Measurements from ENCODE around the gene CTNNA3. TPM values are rescaled to one million over a fixed set of nuclear protein-coding genes. Genes with fewer than 3 reads are reported as not detected.

CTNNA3 gene
- total RNA-seq, 1 donor from 2014 or later = 0.13 TPM

DNA sequence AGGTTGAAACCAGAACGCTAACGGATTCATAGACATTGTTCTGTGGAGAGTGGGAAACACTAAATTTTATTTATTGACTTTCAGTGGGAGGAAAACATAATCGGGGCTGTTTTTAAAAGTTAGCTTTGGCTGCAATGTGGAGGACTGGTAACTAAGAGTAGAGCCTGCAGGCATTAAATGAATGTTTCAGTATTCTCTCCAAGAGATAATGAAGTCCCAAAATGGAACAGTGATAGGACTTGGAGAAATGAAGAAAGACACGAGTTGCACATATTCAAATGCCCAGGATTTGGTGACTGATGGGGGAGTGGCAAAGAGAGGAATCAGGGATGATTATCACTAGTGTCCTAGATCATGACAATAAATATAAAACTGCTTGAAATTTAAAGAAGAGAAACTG lies 1130.0 kb downstream of the CTNNA3 start:
- DNase-seq (ENCODE audit: low read depth in 2 of 2) = no peak

DNA sequence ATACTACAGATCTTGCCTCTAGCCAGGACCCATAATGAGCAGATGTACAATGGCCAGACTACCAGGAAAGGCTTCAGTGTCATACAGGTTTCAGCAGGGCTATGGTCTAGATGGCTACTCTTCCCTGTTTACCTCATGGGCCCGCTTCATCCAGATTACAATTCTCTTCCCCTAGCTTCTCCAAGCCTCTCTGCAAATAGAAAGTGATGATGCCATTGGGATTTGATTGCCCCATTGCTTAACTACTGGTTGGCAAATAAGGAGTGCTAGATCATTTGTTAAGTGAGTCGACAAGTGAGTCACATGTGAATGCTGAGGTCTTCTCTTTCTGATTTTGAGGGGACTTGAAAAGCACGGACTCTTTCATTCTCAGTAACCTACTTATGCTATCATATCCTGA lies 1131.7 kb downstream of the CTNNA3 start:
- no peak for DNase-seq (ENCODE audit: low read depth in 2 of 2)

DNA sequence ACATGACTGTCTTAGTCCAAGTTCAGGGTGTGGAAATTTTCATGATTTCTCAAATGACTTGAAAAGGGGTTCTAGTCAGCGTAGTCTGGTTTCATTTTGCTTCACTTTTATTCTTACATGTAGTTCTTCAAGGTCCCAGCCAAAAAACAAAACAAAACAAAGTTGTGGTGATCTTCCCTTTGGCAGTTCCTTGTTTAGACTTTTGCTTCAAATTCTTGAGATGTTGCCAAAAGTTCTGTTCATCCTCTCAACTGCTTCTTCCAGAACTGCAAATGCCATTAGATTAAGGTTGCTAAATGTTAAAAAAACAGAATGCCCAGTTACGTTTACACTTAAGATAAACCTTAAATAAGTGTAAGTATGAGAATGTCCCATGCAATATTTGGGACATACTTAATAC lies 1140.9 kb downstream of the CTNNA3 start:
- no peak for DNase-seq (ENCODE audit: low read depth in 2 of 2)

DNA sequence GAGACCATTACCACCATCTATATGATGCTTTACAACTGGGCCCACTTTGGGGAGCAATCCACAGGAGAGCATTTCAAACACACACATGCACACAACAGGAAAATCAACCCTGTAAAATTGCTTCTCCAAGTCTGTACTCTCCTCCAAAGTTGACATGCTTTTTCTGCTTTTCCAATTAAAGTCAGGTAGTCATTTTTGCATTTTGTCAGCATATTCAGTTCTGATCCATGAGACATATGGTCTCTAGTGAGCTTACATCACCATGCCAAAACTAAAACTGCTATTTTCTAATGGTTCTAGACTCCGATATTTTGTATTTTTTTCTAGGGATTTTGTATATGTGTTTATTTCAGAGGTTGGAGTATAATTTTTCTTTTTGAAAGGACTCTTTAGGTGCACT lies 1143.7 kb downstream of the CTNNA3 start:
- DNase-seq (ENCODE audit: low read depth in 2 of 2) = no peak

DNA sequence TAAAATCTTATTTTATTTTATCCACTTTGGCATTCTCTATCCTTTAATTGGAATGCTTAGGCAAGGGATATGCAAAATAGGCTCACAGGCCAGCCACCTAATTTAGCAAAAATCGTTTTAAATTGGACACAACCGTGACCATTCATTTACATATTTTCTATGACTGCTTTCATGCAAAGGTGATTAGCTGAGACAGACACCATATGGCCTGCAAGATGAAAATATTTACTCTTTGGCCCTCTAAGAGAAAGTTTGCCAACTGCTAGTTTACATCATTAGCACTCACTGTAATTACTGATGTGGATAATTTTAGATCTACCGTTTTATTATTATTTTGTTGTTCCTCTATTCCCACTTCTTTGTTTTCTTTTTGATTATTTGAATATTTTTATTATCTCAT lies 1145.6 kb downstream of the CTNNA3 start:
- DNase-seq (ENCODE audit: low read depth in 2 of 2) = no peak

DNA sequence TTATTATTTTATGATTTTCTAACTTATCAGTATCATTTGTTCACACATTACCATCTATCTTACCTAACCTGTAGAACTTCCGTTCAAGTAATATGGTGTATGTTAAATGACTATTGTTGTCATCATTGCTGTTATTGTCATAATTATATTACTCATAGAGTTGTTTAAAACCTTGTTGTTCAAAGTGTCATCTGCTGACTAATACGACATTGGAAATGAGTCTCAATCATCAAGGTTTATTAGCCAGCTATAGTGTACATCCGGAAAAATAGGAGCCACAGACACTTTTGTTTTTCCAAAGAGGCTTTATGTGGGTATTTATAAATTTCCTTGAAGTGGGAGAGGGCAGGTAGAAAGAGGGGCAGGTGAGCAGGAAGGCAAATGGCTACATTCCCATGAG lies 1157.1 kb downstream of the CTNNA3 start:
- DNase-seq (ENCODE audit: low read depth in 2 of 2) = no peak

DNA sequence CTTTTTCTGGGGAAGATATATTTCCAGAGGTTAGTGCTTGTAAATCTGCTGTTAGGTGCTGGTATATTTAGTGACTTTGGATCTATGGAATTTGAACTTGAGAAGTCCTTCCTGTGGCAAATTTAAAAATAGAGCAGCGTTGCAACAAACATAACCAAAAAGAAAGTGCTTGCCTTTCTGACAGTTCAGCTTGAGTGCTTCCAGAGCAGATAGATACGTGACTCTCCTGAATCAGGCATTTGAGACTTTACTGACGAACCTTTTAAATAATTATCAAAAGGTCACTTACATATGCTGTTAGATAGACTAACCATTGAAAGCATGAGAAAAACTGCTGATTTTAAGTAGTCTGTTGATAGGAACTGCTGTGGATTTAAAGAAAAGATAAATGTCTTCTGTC lies 1157.6 kb downstream of the CTNNA3 start:
- no peak for DNase-seq (ENCODE audit: low read depth in 2 of 2)

DNA sequence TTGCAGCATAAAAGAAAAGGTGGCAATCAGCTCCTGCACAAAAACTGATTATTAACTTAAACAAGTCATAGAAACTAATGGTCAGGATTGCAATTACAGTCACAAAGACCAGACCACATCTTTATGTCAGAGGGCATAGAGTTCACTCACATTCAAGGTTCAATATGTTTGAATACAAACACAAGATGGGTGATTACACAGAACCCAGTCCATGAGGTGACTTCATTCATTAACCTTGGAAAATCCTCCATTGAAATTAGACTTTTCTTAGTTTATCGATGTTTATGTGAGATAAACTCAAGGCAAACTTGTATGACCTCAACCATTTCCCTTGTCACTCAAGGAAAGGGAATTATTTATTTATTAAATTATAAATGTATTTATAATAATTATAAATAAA lies 1158.8 kb downstream of the CTNNA3 start:
- no peak for DNase-seq (ENCODE audit: low read depth in 2 of 2)

DNA sequence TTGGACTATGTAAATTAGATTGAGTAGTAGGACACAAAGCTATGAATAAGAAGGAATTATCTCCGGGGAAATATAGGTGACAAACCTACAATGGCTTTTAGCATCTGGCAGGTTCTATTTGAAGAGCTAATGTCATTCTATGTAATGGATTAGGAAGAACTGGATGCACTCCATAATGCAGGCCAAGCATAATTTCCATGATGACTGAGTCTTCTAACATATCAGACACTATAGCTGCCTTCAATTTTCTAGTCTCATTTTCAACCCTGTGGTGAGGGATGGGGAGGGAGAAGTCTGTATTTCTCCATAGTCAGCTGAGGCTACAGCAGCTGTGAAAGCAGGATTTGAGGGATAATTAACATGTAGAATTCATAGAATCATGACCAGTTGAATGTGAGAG lies 1160.6 kb downstream of the CTNNA3 start:
- DNase-seq (ENCODE audit: low read depth in 2 of 2) = no peak

DNA sequence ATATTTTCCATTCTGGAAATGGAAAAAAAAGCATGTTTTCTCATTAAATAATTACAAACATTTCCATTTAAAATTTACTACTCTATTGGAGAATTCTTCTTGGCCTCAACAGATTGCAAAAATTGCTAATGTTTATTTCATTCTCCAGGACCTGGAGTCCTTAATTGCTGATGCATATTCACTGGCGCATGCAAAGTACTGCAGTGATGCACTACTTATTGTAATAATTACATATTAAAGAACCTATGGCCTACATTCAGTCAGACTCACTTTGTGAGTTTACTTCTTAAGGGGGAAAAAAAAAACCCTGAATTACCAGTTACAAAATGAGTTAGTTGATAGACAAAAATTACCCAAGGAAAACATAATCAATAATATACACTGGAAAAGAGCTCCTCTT lies 1161.1 kb downstream of the CTNNA3 start:
- no peak for DNase-seq (ENCODE audit: low read depth in 2 of 2)

DNA sequence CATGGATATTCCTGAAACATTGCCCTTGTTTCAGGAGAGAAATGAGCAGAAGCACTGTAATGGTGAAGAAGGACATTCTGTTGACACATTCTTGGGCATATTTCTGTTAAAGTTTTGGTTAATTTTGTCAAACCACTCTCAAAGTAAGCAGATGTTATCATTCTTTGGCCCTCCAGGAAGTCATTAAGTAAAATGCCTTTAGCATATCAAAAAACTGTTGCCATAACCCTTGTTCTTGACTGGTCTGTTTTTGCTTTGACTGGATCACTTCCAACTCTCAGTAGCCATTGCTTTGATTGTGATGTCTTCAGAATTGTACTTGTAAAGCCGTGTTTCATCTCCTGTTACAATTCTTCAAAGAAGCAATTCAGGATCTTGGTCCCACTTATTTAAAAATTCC lies 1174.5 kb downstream of the CTNNA3 start:
- DNase-seq (ENCODE audit: low read depth in 2 of 2) = no peak

DNA sequence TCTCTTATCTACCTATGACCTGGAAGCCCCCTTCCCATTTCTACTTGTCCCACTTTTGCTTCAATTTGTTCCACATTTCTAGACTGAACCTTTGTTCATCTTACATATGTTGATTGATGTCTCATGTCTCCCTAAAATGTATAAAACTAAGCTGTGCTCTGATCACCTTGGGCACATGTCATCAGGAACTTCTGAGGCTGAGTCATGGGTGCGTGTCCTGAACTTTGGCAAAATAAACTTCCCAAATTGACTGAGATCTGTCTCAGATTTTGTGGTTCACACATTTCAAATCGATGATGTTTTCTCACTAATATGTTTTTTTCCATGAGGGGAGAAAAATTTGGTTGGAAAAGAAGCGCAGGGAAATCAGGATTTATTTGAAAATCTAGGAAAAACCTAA lies 1176.4 kb downstream of the CTNNA3 start:
- DNase-seq (ENCODE audit: low read depth in 2 of 2) = no peak

DNA sequence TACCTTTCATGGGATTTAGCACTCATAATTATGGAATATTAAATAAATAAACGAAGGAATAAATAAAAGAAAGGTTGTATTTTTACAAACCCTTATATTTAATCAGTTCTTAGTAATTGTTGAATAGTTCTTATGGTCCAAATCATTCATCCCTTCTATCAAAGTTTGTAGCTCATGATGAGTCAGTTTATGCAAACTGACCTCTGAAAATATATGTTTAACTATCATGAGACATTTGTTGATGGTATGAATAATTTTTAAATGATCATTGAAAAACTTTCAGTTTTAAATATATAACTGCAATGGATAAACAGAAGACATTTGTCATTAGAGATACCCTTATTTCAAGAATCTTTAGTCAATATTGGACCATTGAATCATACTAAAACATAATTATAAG lies 1181.3 kb downstream of the CTNNA3 start:
- DNase-seq (ENCODE audit: low read depth in 2 of 2) = no peak

DNA sequence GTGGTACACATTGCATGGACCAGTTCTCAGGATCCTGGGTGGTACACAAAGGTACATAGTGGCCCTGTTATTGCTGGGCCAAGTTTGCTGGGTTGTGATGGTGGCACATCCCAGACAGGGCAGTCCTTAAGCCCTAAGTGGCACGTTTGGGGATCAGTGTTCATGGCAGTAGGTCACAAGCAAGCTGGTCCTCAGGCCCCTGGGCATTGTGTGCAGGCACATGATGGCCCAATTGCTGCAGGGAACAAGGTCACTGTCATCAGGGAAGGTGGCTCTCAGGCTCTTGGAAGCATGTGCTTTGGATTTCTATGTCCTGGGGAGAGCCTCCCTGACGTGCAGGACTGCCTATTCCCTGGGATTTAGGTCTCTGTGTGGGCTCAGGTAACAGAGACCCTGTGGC lies 1182.5 kb downstream of the CTNNA3 start:
- DNase-seq (ENCODE audit: low read depth in 2 of 2) = no peak

DNA sequence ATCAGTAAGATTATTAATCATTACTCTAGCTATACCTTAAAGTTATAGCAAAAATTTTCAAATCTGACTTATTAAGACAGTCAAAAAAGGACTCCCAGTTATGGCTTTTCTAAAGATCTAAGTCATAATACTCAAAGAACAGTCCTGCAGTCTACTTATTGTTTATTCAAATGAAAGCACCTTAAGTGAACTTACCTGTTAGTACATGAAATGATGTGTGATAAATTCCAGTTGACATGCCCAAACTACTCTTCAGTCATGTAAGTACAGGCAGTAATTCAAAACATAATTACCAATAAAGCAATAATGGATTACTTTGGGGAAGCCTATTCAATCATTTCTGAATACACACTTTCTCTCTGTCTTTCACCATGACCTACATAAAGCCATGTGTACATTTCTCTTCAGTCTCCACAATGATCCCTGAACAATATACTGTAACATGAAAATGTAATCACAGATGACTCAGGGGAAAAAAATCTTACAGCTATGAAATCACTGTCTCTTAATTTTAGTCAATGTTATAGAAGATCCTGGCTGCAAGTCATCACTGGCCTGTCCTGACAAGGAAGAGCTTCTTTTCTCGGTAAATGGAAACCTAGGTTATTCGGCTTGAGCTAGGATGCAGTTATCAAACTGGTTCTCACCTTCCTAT lies 1190.9 kb downstream of the CTNNA3 start:
- no peak for DNase-seq (ENCODE audit: low read depth in 2 of 2)

DNA sequence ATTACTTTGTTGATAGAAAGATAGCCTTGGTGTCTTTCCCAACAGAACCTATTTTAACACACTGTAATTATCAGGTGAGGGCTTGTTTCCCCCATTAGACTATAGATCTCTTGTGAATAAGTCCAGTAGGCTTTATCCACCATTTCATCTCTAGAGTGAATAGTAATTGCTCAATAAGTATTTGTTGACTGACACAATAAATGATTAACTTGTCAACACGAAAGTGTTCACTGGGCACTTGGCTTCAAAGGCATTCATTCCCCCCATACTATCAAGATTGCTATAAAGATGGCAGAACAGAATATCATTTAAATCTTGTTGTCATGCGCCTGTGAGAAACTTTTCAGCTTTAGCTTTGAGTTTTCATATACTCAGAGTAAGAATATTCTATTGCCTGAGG lies 1194.6 kb downstream of the CTNNA3 start:
- no peak for DNase-seq (ENCODE audit: low read depth in 2 of 2)

DNA sequence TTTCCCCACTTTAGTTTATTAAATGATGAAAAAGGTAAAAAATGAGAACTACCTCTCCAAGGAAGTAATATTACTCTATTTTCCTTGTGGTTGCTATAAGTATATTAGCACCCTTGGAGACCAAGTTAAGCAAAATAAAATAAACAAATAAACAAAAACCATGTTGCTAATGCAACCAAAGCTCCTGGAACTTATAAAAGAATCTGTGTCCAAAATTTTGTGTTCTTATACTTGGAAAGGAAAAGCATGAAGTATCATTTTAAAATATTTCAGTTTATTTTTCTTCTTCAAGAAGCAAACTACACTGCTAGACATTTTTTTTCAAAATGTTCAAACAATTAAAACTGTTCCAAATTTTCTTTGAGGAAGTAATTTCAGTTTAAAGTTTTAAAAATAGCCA lies 1212.0 kb downstream of the CTNNA3 start:
- no peak for DNase-seq (ENCODE audit: low read depth in 2 of 2)

DNA sequence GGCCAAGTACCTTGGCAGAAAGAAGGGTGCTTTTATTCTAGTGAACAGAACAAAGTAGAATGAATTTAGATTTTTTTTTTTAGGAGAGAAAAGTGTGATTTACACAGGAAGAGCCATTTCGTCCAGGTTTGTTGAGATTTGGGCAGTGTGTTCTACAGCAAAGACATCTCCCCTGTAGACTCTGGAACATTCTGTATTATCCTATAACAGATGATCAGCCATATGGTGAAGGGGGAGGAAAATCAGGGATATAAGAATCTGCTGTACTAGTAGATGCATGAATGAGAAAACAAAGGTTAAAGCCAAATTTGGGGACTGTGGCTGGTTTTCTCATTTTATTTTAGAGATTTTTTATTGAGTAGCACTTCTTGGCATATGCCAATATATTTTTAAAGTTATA lies 1223.8 kb downstream of the CTNNA3 start:
- DNase-seq (ENCODE audit: low read depth in 2 of 2) = no peak

DNA sequence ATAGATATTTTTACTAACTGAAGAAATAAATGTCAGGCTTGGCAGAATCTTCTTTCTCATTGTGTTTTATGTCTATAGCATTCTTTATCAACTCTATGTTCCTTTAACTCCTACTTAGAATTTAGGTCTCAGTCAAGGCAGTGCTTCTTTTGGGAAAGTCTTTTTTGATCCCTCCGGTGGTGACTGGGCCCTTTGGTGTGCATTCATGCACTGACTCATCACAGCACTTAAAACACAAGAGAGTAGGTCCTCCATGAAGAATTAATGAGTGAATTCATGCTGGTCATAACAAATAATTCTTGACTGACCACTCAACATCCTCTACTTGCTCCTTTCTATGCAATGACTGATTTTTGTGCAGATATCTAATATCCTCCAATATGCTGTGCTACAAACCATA lies 1229.0 kb downstream of the CTNNA3 start:
- no peak for DNase-seq (ENCODE audit: low read depth in 2 of 2)

DNA sequence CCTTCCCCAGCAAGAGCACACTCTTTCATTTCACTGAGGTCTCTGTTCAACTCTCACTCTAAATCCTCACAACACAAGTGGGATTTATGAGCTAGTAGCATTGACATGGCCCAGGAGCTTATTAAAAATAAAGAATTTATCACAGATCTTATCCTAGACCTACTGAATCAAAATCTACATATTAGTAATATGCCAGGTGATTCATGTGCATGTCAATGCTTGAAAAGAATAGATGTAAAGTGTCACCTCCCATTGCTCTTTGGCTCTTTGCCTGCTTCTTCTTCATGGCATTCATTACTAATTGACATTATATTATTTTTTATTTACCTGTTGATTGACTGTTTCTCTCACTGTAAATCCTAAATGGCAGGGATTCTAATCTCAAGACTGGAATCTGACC lies 1229.4 kb downstream of the CTNNA3 start:
- DNase-seq (ENCODE audit: low read depth in 2 of 2) = no peak

DNA sequence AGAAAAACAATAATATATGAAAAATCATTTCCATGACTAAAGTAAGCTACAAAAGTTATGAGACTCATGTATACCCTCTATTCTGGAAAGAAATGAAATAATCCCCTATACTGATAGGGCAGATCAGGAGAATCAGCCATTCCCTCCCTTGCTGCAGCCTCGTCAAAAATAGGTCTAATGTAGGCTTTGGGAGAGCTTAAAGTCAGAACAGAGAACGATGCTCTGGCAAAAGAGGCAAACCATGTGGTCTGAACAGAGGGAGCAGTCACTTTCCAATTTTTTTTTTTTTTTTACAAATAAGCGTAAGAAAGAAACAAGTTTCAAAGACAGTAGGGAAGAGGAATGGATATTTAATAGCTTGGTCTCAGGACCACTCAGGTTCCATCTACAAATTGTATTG lies 1232.4 kb downstream of the CTNNA3 start:
- DNase-seq (ENCODE audit: low read depth in 2 of 2) = no peak

DNA sequence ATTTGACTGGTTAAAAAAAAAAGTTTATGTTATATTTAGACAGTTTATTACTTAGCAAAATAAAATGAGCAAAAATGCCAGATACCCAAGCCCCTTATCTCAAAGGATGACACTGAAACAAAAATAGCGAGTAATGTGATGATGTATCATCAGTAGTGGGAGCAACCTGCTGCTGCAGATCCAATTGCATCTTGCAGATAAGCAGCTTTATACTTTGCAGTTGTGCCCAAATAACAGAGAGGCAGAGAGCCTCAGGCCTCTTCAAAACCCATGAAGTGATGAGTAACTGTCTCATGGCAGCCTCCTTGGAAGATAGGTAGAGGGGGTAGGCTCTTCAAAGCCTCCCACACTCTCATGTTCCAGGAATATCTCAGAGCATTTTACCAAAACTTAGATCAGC lies 1238.4 kb downstream of the CTNNA3 start:
- no peak for DNase-seq (ENCODE audit: low read depth in 2 of 2)

DNA sequence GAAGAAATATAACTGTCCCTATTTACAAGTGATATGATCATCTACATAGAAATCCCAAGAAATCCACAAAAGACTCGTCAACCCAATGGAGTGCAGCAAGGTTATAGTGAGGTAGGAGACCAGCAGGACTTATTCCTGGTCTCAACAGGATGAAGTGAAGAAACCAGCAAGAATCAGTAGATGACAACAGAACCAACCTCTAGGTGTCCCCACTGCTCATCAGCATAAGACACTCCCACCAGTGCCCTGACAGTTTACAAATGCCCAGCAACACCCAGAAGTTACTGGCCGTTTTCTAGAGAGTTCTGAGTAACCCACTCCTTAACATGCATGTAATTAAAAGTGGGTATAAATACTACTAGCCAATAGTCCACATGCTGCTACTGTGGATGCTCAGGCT lies 1240.7 kb downstream of the CTNNA3 start:
- DNase-seq (ENCODE audit: low read depth in 2 of 2) = no peak

DNA sequence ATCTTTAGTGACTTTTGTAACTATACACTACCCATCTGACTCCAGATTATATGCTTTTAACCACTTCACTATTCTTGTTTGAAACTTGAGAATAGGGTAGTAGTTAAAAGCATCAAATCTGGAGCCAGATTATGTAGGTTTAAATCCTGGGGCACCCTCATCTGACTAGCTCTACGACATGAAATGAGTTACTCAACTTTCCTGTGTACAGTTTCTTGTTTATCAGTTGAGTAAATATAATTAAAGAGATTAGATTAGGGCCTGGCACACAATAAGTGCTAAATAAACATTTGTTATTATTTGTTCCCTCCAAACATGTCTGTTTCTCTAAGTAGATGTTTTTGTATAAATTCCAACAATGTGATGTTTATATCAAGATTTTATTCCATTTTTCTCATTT lies 1255.4 kb downstream of the CTNNA3 start:
- no peak for DNase-seq (ENCODE audit: low read depth in 2 of 2)

Data from dermis microvascular lymphatic vessel endothelial cell (primary cell).